T-helper 1 cell treated with Interleukin-12 subunit alpha and Interleukin-12 subunit beta and Interleukin-4 antibody, amounts not matched to agents 30 ng/mL and 1 ng/mL, for 36 hours (primary cell): ENCODE measurements around the gene DAB1. TPM values are rescaled to one million over a fixed set of nuclear protein-coding genes. Genes with fewer than 3 reads are reported as not detected.

Experiments used
- intact Hi-C: fragments of 100-400 bp; cut with micrococcal nuclease; formaldehyde crosslinking; loops from one replicate; pipeline ENCODE4 v1.15.1; 2024
- total RNA-seq: library from RNA; stranded (reverse); gene quantifications from 2 replicates; pipeline ENCODE4 v1.2.3, GENCODE V29; 2022

Gene DAB1
- total RNA-seq, 1 donor from 2014 or later = 0.15 TPM

DNA sequence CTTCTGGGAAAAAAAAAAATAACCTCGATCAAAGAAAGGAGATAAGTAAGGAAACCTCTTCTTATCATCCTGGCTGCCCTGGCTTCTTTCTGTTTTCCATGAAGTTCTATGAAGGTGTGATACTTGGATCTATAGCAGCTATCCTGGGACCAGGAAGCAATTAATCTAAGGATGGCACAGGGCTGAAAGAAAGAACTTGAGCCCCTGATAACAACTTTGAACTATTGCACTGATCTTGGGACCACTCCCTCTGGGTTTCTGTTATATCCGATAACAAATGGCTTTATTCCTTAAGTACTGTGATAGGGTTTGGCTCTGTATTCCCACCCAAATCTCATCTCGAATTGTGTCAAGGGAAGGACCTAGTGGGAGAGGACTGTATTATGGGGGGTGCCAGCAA lies 104.1 kb downstream of the DAB1 start:
- intact Hi-C loops = no loop called here

GRCh38 chr1:57319165-57319564 lies 104.7 kb downstream of the DAB1 start:
- intact Hi-C loops = no loop called here

GRCh38 chr1:57316861-57317260 lies 107.0 kb downstream of the DAB1 start:
- intact Hi-C loops = no loop called here

- intact Hi-C loops = no loop called here
Measured at GRCh38 chr1:57316291-57316690, 107.6 kb downstream of the DAB1 start.

DNA sequence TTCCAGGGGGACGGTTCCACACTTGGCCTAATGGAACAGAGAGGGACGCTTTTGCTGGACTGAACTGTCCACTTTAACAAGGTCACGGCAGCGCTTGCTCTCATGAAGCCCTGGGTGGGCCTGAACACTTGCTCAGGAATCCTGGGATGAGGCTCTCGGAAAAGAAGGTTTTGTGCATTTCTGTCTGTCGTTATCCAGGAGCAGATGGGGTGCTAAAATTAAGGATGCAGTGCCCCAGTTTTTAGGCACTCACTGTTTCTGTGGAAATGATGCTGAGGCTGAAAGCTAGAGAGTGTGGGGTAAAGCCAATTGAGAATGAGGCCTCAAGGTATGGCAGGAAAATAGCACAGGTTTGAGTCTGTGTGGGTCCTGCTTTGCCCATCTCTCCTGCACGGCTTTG lies 111.0 kb downstream of the DAB1 start:
- intact Hi-C loops = no loop called here

DNA sequence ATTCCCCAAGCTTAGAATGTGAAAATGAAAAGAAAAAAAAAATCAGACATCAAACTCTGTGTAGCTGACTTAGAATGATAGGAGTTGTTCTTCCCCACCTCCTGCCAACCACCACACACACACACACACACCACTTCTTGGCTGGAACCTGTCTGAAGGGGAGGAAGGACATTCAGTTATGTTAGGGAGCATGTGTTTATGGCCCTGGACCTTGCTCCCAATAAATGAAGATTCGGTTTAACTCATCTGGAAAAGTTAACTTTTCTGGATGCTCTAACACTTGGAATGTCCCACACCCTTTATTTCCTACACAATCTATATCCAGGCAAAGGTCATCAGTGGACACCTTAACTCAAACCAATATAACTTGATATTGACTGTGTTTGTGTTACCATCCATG lies 112.4 kb downstream of the DAB1 start:
- intact Hi-C loops = no loop called here

DNA sequence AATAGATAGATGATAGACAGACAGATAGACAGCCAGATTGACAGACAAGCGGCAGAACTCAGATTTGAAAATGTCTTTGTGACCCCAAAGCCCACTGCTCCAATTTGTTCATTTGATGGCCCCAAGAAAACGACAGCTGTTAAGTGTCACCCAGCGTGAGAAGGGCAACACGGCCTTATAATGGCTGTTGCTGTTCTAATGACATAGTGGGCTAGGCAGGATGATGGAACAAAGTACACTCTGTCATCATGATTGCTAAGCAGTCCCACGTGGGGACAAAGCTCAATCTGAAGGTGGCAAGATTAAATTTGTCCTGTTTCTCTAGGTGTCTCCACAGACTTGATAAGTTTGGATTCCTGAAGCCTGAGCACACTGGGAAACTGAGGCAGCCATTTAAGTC lies 112.9 kb downstream of the DAB1 start:
- intact Hi-C loops = no loop called here

GRCh38 chr1:57309630-57310029 lies 114.2 kb downstream of the DAB1 start:
- intact Hi-C loops = no loop called here

GRCh38 chr1:57307392-57308170 lies 116.3 kb downstream of the DAB1 start:
- intact Hi-C loops = no loop called here

GRCh38 chr1:57304591-57304990 lies 119.3 kb downstream of the DAB1 start:
- intact Hi-C loops = no loop called here

- intact Hi-C loops = no loop called here
Measured at GRCh38 chr1:57302812-57303596, 120.9 kb downstream of the DAB1 start.

DNA sequence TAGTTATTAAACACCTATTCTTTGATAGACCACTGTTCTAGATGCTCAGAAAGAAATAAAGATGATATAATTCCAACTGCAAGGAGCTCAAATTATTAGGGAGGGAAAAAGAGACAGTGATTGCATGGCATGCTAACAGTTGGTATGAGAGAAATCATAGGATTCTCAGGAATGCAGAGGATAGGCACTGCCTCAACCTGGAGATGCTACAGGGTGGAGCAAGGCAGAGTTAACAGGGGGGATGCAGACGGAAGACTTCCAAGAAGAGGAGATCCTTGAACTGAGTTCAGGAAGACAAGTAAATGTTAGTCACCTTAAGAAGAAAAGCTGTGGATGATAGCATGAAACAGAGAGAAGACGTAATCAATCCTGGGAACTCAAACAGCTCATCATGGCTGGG lies 123.7 kb downstream of the DAB1 start:
- intact Hi-C loops = no loop called here

DNA sequence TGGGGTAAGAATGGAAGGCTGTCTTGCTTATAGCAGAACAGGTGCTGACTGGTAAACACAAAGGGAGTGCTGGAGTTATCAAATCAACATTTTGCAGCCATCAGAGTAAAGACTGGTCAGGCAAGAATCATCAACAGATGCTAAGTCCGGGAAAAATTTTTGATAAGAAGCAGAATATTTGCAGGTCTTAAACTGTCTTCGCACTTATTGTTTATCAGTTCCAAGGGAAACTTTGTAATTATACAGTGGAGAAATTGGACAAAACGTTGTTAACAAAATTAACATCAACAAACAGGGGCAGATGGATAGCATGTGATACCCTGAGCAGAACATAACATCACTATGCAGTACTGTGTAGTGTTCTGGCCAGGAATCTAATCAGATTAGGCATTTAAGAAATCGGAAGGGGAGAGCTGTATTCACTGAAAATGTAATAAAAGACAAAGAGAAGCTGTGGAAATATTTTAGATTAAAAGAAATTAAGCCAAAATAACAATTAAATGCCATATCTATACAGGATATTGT lies 127.1 kb downstream of the DAB1 start:
- intact Hi-C loops = no loop called here

DNA sequence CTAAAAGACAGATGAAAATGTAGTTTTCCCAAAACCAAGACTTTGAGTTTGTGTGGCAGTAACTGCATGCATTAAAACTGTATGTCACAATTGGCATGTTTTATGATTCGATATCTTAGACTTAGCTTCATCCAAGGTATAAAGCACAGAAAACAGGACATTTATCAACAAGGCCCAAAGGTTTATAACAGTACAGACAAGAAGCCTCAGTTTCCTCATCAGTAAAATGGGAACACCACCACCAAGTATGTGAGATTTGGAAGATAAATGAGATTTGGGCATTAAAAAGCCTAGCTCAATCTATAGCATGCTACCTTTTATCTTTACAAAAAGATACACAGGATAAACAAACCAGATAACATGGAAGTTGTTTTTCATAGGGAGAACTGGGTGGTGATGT lies 128.5 kb downstream of the DAB1 start:
- intact Hi-C loops = no loop called here

DNA sequence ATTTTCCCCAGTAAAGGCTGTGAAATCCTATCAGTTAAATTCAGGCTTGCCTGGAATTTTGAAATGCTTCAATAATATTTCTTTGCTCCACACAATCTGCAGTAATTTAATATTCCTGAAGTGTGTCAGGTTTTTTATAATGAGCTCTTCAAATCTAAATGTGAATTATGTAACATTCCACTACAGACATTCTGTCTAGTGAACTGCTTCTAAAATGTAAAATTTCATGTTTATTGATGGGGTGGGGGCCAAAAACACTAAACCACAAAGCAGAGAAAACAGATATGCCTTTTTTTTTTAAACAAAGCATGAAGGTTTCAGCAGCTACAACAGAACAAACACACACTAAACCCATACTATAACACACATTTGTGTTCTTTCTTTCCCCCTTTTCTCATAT lies 129.7 kb downstream of the DAB1 start:
- intact Hi-C loops = no loop called here

GRCh38 chr1:57293214-57293613 lies 130.6 kb downstream of the DAB1 start:
- intact Hi-C loops = no loop called here

- intact Hi-C loops = no loop called here
Measured at GRCh38 chr1:57289781-57290180, 134.1 kb downstream of the DAB1 start.

- intact Hi-C loops = no loop called here
Measured at GRCh38 chr1:57285992-57286391, 137.9 kb downstream of the DAB1 start.

GRCh38 chr1:57282411-57282810 lies 141.4 kb downstream of the DAB1 start:
- intact Hi-C loops = no loop called here

- intact Hi-C loops = no loop called here
Measured at GRCh38 chr1:57281324-57281723, 142.5 kb downstream of the DAB1 start.

- intact Hi-C loops = no loop called here
Measured at GRCh38 chr1:57279909-57280666, 143.8 kb downstream of the DAB1 start.

- intact Hi-C loops = no loop called here
Measured at GRCh38 chr1:57278558-57278957, 145.3 kb downstream of the DAB1 start.
